ENCODE data around the gene EXOSC2.

EXOSC2 gene

GRCh38 chr9:130740218-130741023 is 46.8 kb downstream of the EXOSC2 start:
- no peak for DNase-seq

GRCh38 chr9:130741024-130741305 is 47.4 kb downstream of the EXOSC2 start:
- no peak for DNase-seq

GRCh38 chr9:130741831-130742449 is 48.4 kb downstream of the EXOSC2 start:
- DNase-seq = no peak

- DNase-seq = no peak
These were observed 50.1 kb downstream of the EXOSC2 start for GRCh38 chr9:130743656-130744055.

GRCh38 chr9:130745210-130745800 is 51.7 kb downstream of the EXOSC2 start:
- DNase-seq = no peak

GRCh38 chr9:130745829-130746228 is 52.2 kb downstream of the EXOSC2 start:
- no peak for DNase-seq

GRCh38 chr9:130746434-130747212 is 53.0 kb downstream of the EXOSC2 start:
- no peak for DNase-seq

- DNase-seq = no peak
These were observed 58.2 kb downstream of the EXOSC2 start for GRCh38 chr9:130751631-130752355.

Data from MV-4-11 (cell line).